Measurements from ENCODE around the gene MVB12B.
"Not testable (repeated sequence)": the region's sequence is repeated elsewhere in the genome, so short reads cannot be mapped to it uniquely, and the experiment has no call there.

MVB12B gene

GRCh38 chr9:126472198-126472947 lies 145.7 kb downstream of the MVB12B start:
- H3K9me3 Mint-ChIP-seq = no peaks in the 10 kb centered on the region
- peaks cover 70% of the 10 kb centered on the region for H3K27me3 Mint-ChIP-seq (ENCODE audit: low read depth)
- H3K4me1 Mint-ChIP-seq (ENCODE audit: low read depth) = peaks cover 52% of the 10 kb centered on the region
- H3K36me3 Mint-ChIP-seq (ENCODE audit: low read depth) = peaks cover 6% of the 10 kb centered on the region
- no peak overlapping the region for H3K4me3 Mint-ChIP-seq
- DNase-seq (ENCODE audit: low spot score) = no peak
- H3K27ac Mint-ChIP-seq = no peak overlapping the region

DNA sequence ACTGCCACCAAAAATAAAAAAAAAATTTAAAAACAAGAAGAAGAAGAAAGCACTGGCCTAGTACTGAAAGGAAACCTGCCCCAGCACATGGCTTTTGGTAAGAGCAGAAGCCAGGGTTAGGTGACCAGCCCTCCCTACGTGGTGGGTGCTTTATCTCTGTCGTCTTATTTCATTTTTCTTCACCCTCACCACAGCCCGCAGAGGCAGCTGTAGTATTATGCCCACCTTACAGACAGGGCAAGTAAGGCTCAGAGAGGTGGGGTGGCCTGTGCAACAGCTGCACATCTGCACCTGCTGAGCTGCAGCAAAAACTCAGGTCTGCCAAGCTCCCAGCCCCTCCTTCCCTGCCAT lies 146.3 kb downstream of the MVB12B start:
- H3K36me3 Mint-ChIP-seq (ENCODE audit: low read depth) = peaks cover 5% of the 10 kb centered on the region
- H3K27ac Mint-ChIP-seq = no peak overlapping the region
- peaks cover 51% of the 10 kb centered on the region for H3K4me1 Mint-ChIP-seq (ENCODE audit: low read depth)
- no peak overlapping the region for H3K4me3 Mint-ChIP-seq
- no peaks in the 10 kb centered on the region for H3K9me3 Mint-ChIP-seq
- DNase-seq (ENCODE audit: low spot score) = no peak
- H3K27me3 Mint-ChIP-seq (ENCODE audit: low read depth) = peaks cover 70% of the 10 kb centered on the region

DNA sequence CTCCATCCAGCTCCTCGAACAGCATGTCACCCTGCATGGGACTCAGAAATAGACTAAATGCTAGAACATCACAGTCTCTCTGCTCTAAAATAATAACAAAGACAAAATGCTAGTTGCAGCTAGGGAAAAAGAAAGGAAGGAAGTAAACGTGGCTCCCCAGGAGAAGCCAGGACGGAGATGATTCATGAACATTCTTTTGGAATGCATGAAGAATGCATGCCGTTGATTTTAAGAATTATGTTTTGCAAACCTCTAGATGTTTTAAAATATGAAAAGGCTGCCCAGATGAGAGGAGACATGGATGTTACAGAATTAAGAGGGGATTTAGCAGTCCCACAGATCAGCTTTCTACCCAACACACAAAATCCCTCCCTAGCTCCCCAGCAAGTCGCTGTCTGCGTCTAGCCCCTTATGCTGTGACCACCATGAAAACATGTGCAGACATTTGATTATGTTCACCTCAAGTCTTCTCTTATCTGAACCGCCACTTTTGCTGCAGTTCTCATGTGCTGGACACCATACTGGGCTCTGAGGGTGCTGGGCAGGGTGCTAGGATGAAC lies 147.7 kb downstream of the MVB12B start:
- Mint-ChIP-seq H3K36me3 (ENCODE audit: low read depth) (no peaks in the 10 kb centered on the region), H3K4me1 (ENCODE audit: low read depth) (peaks cover 37% of the 10 kb centered on the region), H3K27me3 (ENCODE audit: low read depth) (peaks cover 67% of the 10 kb centered on the region), H3K9me3 (no peaks in the 10 kb centered on the region), H3K4me3 (no peak overlapping the region), H3K27ac (no peak overlapping the region)
- no peak for DNase-seq (ENCODE audit: low spot score)

DNA sequence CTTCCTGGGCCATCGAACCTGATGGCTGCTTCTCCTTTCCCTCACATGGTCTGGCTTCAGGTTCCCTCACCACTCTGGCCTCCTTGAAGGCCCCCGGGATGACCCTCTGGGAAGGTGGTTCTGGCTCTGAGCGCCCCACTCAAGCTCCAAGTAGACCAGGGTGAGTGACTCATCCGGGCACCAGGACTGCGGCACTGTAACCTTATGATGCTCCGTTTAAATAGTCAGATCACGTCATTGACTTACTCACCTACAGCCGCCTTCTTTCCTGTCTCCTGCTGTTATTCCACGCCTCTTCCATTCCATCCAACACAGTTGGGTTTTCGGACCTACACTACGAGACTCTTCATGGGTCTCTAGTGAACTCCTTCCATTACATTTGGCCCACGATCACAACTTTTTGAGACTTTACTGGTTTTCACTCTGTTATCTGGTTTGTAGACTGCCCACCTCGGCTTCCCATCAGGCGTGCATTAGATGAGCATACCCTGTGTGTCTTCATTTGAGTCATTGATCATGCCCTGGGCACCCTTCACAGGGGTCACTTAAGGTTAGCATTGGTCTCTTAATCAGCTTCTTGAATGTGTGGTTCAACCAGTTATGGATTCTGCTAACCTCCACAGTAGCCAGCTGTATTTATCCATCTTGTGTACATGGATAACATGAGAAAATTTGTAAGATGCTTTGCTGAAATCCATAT lies 148.3 kb downstream of the MVB12B start:
- H3K36me3 Mint-ChIP-seq (ENCODE audit: low read depth) = no peaks in the 10 kb centered on the region
- peaks cover 70% of the 10 kb centered on the region for H3K27me3 Mint-ChIP-seq (ENCODE audit: low read depth)
- no peaks in the 10 kb centered on the region for H3K9me3 Mint-ChIP-seq
- peaks cover 31% of the 10 kb centered on the region for H3K4me1 Mint-ChIP-seq (ENCODE audit: low read depth)
- DNase-seq (ENCODE audit: low spot score) = no peak
- no peak overlapping the region for H3K27ac Mint-ChIP-seq
- no peak overlapping the region for H3K4me3 Mint-ChIP-seq

GRCh38 chr9:126475933-126476555 lies 149.4 kb downstream of the MVB12B start:
- Mint-ChIP-seq H3K27ac (no peak overlapping the region), H3K4me1 (ENCODE audit: low read depth) (peaks cover 20% of the 10 kb centered on the region), H3K9me3 (no peaks in the 10 kb centered on the region), H3K4me3 (no peak overlapping the region), H3K36me3 (ENCODE audit: low read depth) (no peaks in the 10 kb centered on the region), H3K27me3 (ENCODE audit: low read depth) (peaks cover 81% of the 10 kb centered on the region)
- no peak for DNase-seq (ENCODE audit: low spot score)

DNA sequence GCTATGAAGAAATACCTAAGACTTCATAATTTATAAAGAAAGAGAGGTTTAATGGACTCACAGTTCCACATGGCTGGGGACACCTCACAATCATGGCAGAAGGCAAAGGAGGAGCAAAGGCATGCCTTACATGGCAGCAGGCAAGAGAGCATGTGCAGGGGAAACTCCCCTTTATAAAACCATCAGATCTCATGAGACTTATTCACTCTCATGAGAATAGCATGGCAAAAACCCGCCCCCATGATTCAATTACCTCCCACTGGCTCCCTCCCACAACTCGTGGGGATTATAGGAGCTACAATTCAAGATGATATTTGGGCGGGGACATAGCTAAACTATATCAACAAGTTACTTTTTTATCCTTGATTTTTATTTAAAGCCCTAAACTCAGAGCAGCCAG lies 150.8 kb downstream of the MVB12B start:
- not testable (repeated sequence) for H3K9me3 Mint-ChIP-seq; DNase-seq (ENCODE audit: low spot score); H3K4me3 Mint-ChIP-seq; H3K4me1 Mint-ChIP-seq (ENCODE audit: low read depth); H3K27ac Mint-ChIP-seq; H3K36me3 Mint-ChIP-seq (ENCODE audit: low read depth)
- H3K27me3 Mint-ChIP-seq (ENCODE audit: low read depth) = peaks cover 79% of the 10 kb centered on the region

- no peak for DNase-seq (ENCODE audit: low spot score)
- Mint-ChIP-seq H3K27me3 (ENCODE audit: low read depth) (peaks cover 74% of the 10 kb centered on the region), H3K27ac (no peak overlapping the region), H3K36me3 (ENCODE audit: low read depth) (no peaks in the 10 kb centered on the region), H3K9me3 (no peaks in the 10 kb centered on the region), H3K4me3 (no peak overlapping the region), H3K4me1 (ENCODE audit: low read depth) (peaks cover 3% of the 10 kb centered on the region)
Measured at GRCh38 chr9:126478216-126478981, 151.8 kb downstream of the MVB12B start.

GRCh38 chr9:126479515-126479914 lies 152.9 kb downstream of the MVB12B start:
- Mint-ChIP-seq H3K27me3 (ENCODE audit: low read depth) (peaks cover 71% of the 10 kb centered on the region), H3K9me3 (no peaks in the 10 kb centered on the region), H3K4me3 (no peak overlapping the region), H3K36me3 (ENCODE audit: low read depth) (no peaks in the 10 kb centered on the region), H3K4me1 (ENCODE audit: low read depth) (peaks cover 3% of the 10 kb centered on the region), H3K27ac (no peak overlapping the region)
- DNase-seq (ENCODE audit: low spot score) = no peak

GRCh38 chr9:126480813-126481212 lies 154.2 kb downstream of the MVB12B start:
- no peaks in the 10 kb centered on the region for H3K9me3 Mint-ChIP-seq
- H3K27me3 Mint-ChIP-seq (ENCODE audit: low read depth) = peaks cover 59% of the 10 kb centered on the region
- H3K4me3 Mint-ChIP-seq = no peak overlapping the region
- DNase-seq (ENCODE audit: low spot score) = no peak
- no peak overlapping the region for H3K27ac Mint-ChIP-seq
- H3K4me1 Mint-ChIP-seq (ENCODE audit: low read depth) = peaks cover 3% of the 10 kb centered on the region
- H3K36me3 Mint-ChIP-seq (ENCODE audit: low read depth) = no peaks in the 10 kb centered on the region

DNA sequence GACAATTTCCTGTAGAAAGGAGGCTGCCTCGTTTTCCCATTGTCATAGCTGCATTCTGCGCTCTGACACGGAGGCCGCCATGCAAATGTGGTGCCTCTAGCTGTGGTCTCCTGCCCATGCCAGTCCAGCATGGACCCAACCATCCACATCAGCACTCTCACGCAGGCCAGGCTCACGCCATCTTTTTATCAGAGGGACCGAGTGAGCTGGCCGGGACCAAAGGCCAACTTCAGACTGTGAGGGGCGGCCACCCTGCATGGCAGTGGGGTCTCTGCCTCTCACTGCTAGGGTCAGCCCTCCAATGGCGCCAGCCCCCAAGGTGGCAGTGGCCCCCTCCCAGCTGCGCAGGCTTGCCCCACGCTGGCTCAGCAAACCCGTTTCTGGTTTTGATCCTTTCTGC lies 155.2 kb downstream of the MVB12B start:
- H3K27me3 Mint-ChIP-seq (ENCODE audit: low read depth) = peaks cover 55% of the 10 kb centered on the region
- H3K4me1 Mint-ChIP-seq (ENCODE audit: low read depth) = peaks cover 3% of the 10 kb centered on the region
- H3K27ac Mint-ChIP-seq = no peak overlapping the region
- H3K9me3 Mint-ChIP-seq = no peaks in the 10 kb centered on the region
- H3K4me3 Mint-ChIP-seq = no peak overlapping the region
- no peak for DNase-seq (ENCODE audit: low spot score)
- no peaks in the 10 kb centered on the region for H3K36me3 Mint-ChIP-seq (ENCODE audit: low read depth)

DNA sequence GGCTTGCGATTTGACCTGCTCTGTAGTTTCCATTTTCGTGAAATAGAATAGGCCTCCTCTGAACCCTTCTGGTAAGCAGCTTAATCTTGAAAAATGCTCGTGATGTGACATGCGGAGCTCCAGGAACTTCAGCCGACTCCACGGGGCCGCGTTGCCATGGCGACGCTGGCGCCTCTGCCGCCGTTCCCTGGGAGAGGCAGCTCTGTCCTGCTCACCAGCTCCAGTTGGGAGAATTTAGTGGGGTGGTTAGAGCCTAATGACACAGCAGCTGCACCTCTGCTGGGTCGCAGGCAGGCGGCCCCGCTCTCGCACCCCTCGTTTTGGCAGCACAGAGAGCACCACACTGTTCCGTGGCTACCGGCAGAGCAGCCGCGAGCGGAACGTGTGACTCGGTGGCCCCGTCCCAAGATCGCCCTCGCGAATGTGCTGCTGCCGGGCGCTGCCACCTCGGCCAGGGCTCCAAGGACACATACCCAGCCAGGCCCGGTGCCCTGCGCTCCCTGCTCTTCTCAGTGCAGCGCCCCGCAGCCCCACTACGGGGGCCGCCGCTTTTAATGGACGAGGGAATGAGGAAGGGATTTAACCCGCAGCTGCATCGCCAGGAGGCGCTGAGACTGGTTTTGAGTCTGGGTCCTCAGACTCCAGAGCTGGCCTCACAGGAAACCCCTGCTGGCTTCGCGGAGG lies 155.9 kb downstream of the MVB12B start:
- H3K36me3 Mint-ChIP-seq (ENCODE audit: low read depth) = no peaks in the 10 kb centered on the region
- no peak overlapping the region for H3K4me3 Mint-ChIP-seq
- H3K27ac Mint-ChIP-seq = no peak overlapping the region
- H3K9me3 Mint-ChIP-seq = no peaks in the 10 kb centered on the region
- H3K27me3 Mint-ChIP-seq (ENCODE audit: low read depth) = peaks cover 51% of the 10 kb centered on the region
- H3K4me1 Mint-ChIP-seq (ENCODE audit: low read depth) = peaks cover 3% of the 10 kb centered on the region
- DNase-seq (ENCODE audit: low spot score) = no peak

DNA sequence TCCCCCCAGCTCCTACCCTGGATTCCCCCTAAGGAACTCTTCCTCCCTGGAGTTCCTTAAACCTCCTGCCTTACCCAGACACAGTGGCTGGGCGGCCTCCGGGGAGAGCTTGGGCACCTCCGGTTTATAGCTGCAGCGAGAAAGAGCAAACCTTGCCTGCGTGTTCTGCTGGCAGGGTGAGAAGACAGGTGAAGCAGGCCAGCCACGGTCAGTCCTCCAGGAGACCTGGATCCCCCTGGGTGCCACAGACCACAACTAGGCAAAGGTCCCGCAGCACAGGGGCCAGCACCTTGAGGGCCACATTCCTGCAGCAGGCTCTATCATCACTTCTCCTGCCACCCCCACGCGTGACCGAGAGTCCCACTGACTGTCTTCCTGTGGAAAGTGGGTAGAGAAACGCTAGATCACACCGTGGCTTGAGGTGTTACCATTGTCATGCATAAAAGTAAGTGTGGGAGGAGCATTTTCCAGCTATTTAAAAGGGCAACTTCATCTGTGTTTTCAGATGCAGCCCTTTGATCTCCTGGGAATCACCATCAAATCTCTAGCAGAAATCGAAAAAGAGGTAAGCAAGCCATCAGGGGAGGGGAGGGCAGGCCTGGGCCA lies 156.9 kb downstream of the MVB12B start:
- Mint-ChIP-seq H3K4me1 (ENCODE audit: low read depth) (peaks cover 3% of the 10 kb centered on the region), H3K36me3 (ENCODE audit: low read depth) (no peaks in the 10 kb centered on the region), H3K27me3 (ENCODE audit: low read depth) (peaks cover 47% of the 10 kb centered on the region), H3K9me3 (no peaks in the 10 kb centered on the region), H3K27ac (no peak overlapping the region), H3K4me3 (no peak overlapping the region)
- DNase-seq (ENCODE audit: low spot score) = no peak

DNA sequence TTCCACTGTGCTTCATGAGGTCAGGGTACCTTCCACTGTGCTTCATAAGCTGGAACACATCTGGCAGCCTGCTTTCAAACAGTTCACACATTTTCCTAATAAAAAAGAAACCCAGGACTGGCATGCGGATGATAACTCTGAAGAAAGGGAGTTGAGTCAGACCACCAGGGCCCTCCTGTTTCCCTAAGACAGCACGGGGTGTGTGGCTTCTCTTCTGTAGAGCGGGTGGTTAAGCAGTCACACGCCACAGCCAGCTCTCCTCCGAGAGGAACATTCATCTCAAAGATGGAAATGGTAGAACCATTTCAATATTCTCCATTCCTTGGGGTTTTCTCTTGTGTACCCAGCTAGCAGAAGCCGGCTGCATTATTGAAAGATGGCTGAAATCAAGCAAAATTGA lies 159.0 kb downstream of the MVB12B start:
- H3K4me3 Mint-ChIP-seq = no peak overlapping the region
- no peak overlapping the region for H3K27ac Mint-ChIP-seq
- peaks cover 39% of the 10 kb centered on the region for H3K27me3 Mint-ChIP-seq (ENCODE audit: low read depth)
- peaks cover 6% of the 10 kb centered on the region for H3K4me1 Mint-ChIP-seq (ENCODE audit: low read depth)
- no peak for DNase-seq (ENCODE audit: low spot score)
- no peaks in the 10 kb centered on the region for H3K36me3 Mint-ChIP-seq (ENCODE audit: low read depth)
- no peaks in the 10 kb centered on the region for H3K9me3 Mint-ChIP-seq
